ENCODE measurements around the gene LYZL4.

DNA sequence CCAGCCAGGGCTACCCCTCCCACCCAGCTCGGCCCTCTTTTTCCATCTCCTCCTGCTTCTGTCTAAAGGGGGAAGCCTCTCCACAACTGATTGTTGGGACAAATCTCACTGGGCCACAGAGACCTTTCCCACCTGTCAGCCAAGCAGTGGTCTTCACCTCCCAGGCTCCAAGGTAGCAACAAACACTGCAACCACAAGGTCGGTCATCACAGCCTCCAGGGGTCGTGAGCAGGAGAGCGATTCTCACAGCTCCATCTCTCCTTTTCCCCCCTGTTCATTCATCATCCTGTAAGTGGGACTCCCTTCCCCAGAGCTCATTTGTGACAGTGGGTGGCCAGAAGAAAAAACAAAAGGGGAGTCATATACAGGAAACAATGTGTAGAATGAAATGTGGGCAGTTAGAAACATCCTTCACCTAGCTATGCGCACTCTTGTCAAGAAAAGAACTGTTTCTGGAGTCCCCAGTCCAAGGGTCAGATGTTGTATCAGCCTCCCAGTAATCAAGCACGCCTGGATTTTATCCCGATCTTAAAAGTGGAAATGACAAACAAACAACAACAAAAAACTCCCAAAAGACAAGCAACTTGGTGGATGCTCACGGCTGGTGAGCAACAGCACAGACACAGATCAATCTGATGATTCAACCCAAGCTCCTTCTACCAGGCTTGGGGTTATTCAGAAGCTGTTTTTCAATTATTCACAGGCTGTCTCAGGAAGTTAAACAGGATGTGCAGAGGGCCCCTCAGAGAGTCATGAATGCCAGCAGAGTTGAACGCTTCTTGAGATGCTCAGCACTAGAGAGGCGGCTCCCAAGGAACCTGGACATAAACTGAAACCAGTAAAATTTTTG is 22.4 kb downstream of the LYZL4 start:
- TF ChIP-seq, protein P1, sequence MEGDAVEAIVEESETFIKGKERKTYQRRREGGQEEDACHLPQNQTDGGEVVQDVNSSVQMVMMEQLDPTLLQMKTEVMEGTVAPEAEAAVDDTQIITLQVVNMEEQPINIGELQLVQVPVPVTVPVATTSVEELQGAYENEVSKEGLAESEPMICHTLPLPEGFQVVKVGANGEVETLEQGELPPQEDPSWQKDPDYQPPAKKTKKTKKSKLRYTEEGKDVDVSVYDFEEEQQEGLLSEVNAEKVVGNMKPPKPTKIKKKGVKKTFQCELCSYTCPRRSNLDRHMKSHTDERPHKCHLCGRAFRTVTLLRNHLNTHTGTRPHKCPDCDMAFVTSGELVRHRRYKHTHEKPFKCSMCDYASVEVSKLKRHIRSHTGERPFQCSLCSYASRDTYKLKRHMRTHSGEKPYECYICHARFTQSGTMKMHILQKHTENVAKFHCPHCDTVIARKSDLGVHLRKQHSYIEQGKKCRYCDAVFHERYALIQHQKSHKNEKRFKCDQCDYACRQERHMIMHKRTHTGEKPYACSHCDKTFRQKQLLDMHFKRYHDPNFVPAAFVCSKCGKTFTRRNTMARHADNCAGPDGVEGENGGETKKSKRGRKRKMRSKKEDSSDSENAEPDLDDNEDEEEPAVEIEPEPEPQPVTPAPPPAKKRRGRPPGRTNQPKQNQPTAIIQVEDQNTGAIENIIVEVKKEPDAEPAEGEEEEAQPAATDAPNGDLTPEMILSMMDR (IDR thresholded peaks at IDR 0.05): no peak
- TF ChIP-seq POLR2A (IDR thresholded peaks at IDR 0.05): no peak
- no peak for TF ChIP-seq POLR2AphosphoS5 (IDR thresholded peaks at IDR 0.05)
